CD4-positive, alpha-beta T cell treated with Interleukin-4 for 1 hour (primary cell): Measurements from ENCODE around the gene PTPN7.
"Not testable (repeated sequence)": the region's sequence is repeated elsewhere in the genome, so short reads cannot be mapped to it uniquely, and the experiment has no call there.

Source experiments
- DNase-seq, 2 donors: peaks; one replicate each; pipeline ENCODE4 v3.0.0-alpha.2; 2020 to 2022

PTPN7 gene

GRCh38 chr1:202160377-202160940 lies at the start of gene PTPN7:
PTPN7 (minus strand) TSS chr1:202160602; CDS start chr1:202159402, 1,200 bp downstream.
- peak; percentile 80 to 84 for DNase-seq

GRCh38 chr1:202208351-202208857 lies 48.0 kb upstream of the PTPN7 start:
- DNase-seq, result no peak

- DNase-seq, result no peak
Observed at GRCh38 chr1:202207292-202207691, 46.9 kb upstream of the PTPN7 start.

GRCh38 chr1:202205523-202206190 lies 45.3 kb upstream of the PTPN7 start:
- peak in 1 of 2 donors; percentile 22 for DNase-seq

- DNase-seq, result no peak
Observed at GRCh38 chr1:202204065-202204464, 43.7 kb upstream of the PTPN7 start.

- peak; percentile 35 to 39 for DNase-seq
Observed at GRCh38 chr1:202203238-202204039, 43.0 kb upstream of the PTPN7 start.

GRCh38 chr1:202202500-202203168 lies 42.2 kb upstream of the PTPN7 start:
- no peak for DNase-seq

- DNase-seq, result no peak
Observed at GRCh38 chr1:202201971-202202370, 41.6 kb upstream of the PTPN7 start.

GRCh38 chr1:202201266-202201665 lies 40.9 kb upstream of the PTPN7 start:
- DNase-seq, result peak in 1 of 2 donors; percentile 47

- no peak for DNase-seq
Observed at GRCh38 chr1:202200669-202201068, 40.3 kb upstream of the PTPN7 start.

- no peak for DNase-seq
Observed at GRCh38 chr1:202200112-202200548, 39.7 kb upstream of the PTPN7 start.

GRCh38 chr1:202199040-202199889 lies 38.9 kb upstream of the PTPN7 start:
- DNase-seq, result no peak

- DNase-seq, result no peak
Observed at GRCh38 chr1:202198366-202198724, 37.9 kb upstream of the PTPN7 start.

GRCh38 chr1:202197653-202198365 lies 37.4 kb upstream of the PTPN7 start:
- DNase-seq, result peak; percentile 30 to 64

- DNase-seq, result no peak
Observed at GRCh38 chr1:202194328-202194648, 33.9 kb upstream of the PTPN7 start.

GRCh38 chr1:202193614-202194327 lies 33.4 kb upstream of the PTPN7 start, which contains the start of gene LGR6:
LGR6 (plus strand) TSS chr1:202193799; CDS start chr1:202193990, 191 bp downstream.
- DNase-seq, result no peak

GRCh38 chr1:202192770-202193613 lies 32.6 kb upstream of the PTPN7 start:
- DNase-seq, result peak; percentile 54 to 60

- DNase-seq, result not testable (repeated sequence)
Observed at GRCh38 chr1:202191391-202191790, 31.0 kb upstream of the PTPN7 start.

- no peak for DNase-seq
Observed at GRCh38 chr1:202189918-202190715, 29.7 kb upstream of the PTPN7 start.
